ENCODE data around the gene FBN1.

GRCh38 chr15:48471073-48471472 lies 174.4 kb downstream of the FBN1 start:
- no peak for TF ChIP-seq CTCF (IDR thresholded peaks at IDR 0.05; ENCODE audit: low read depth, low read length)
- no peak for TF ChIP-seq EZH2phosphoT487 (IDR thresholded peaks at IDR 0.05; ENCODE audit: low read depth)
